ENCODE measurements around the gene UTY.

DNA sequence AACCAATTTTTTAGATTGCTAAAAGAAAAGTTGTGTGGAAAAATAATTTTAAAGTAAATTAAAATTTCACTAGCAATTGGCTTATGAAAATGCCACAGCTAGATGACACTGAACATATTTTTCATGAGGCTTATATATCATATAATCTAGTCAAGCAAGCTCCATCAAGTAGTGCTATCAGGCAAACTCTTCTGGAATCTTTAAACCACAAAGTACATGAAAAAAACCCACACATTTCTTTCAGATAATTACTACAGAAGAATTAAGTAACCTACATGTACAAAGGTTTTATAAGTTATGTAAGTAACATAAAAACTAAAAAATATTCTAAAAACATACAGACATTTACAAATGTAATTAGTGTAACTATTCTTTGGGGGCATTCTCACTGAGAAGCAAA is 229.4 kb downstream of the UTY start:
- TF ChIP-seq ZNF331 (CRISPR knock-in tag; IDR thresholded peaks at IDR 0.05) (no peak), ZNF724P (CRISPR knock-in tag; IDR thresholded peaks at IDR 0.05; ENCODE audit: borderline replicate concordance) (no peak)

Data from HepG2 (cell line).